Body of pancreas (tissue), 4 donors: ENCODE data around the gene KCNIP4. TPM values are rescaled to one million over a fixed set of nuclear protein-coding genes. Genes with fewer than 3 reads are reported as not detected.

ENCODE experiments used
- ATAC-seq: fragments of 150-250 bp; one replicate; pipeline ENCODE4 v1.9.1; 2016
- DNase-seq, 4 donors: peaks; one replicate each; pipeline ENCODE4 v3.0.0-alpha.2; 2019
- H3K27ac ChIP-seq, 4 donors: fragments of 200-600 bp; sonication (generic); 1 replicate in 3 of 4; 2 replicates in 1 of 4; pipeline versions ENCODE4 v1.5.1 to v1.6.1; 2016 to 2019; ENCODE audit warnings: mild to moderate bottlenecking in 1 of 4, mixed read lengths in 1 of 4, moderate library complexity in 1 of 4
- H3K27me3 ChIP-seq, 2 donors: fragments of 200-600 bp; sonication (generic); one replicate each; pipeline ENCODE4 v1.6.0; 2016; ENCODE audit warnings: mild to moderate bottlenecking in 1 of 2
- H3K36me3 ChIP-seq, 2 donors: fragments of 200-600 bp; sonication (generic); replicated peaks in 1 of 2; 2 replicates each; pipeline ENCODE4 v1.5.1; 2016; ENCODE audit warnings: low read depth in 2 of 2; ENCODE audit not compliant: insufficient read depth in 1 of 2
- H3K4me1 ChIP-seq: fragments of 200-600 bp; sonication (generic); one replicate; pipeline ENCODE4 v1.6.0; 2016
- H3K4me3 ChIP-seq, 2 donors: fragments of 200-600 bp; sonication (generic); 1 replicate in 1 of 2; 2 replicates in 1 of 2; pipeline ENCODE4 v1.5.1; 2016 to 2019
- H3K9me3 ChIP-seq, 3 donors: fragments of 200-600 bp; sonication (generic); 1 replicate in 2 of 3; 2 replicates in 1 of 3; pipeline ENCODE4 v1.5.1; 2016
- POLR2A ChIP-seq, 3 donors: fragments of 450-650 bp; IDR thresholded peaks; one replicate each; pipeline ENCODE4 v1.6.1; 2016; ENCODE audit warnings: antibody characterized with exemption in 3 of 3, mild to moderate bottlenecking in 2 of 3
- WGBS, 2 donors: methylation state at CpG; one replicate each; pipeline ENCODE4 v1.1.5; 2017; 5-methylcytosine and 5-hydroxymethylcytosine counted together
- intact Hi-C: fragments of 100-400 bp; cut with DNase I; formaldehyde crosslinking; loops from one replicate; pipeline ENCODE4 v1.15.1; 2023
- total RNA-seq, 2 donors: library from RNA; depleted of rRNA; stranded (reverse); fragments of >200 nt; gene quantifications; one replicate each; pipeline ENCODE4 v1.1.0, GENCODE V29; 2016
- TF ChIP-seq, protein P1 (sequence below), 7 experiments: fragments of 450-650 bp in 4 of 7; fragments of 200-600 bp in 3 of 7; sonication (generic) in 3 of 7; IDR thresholded peaks; one replicate each; pipeline ENCODE4 v1.5.1; 2016 to 2019; ENCODE audit warnings: antibody characterized with exemption in 7 of 7

KCNIP4 gene
- total RNA-seq, 2 donors from 2014 or later, result not detected

GRCh38 chr4:21677173-21677572, 271.4 kb downstream of the KCNIP4 start:
- intact Hi-C loops, result no loop called here
- Histone ChIP-seq H3K36me3 (no peaks in the 10 kb centered on the region), H3K9me3 (no peaks in the 10 kb centered on the region), H3K27me3 (no peaks in the 10 kb centered on the region), H3K27ac (no peak overlapping the region), H3K4me1 (no peaks in the 10 kb centered on the region), H3K4me3 (no peak overlapping the region)
- TF ChIP-seq, protein P1, sequence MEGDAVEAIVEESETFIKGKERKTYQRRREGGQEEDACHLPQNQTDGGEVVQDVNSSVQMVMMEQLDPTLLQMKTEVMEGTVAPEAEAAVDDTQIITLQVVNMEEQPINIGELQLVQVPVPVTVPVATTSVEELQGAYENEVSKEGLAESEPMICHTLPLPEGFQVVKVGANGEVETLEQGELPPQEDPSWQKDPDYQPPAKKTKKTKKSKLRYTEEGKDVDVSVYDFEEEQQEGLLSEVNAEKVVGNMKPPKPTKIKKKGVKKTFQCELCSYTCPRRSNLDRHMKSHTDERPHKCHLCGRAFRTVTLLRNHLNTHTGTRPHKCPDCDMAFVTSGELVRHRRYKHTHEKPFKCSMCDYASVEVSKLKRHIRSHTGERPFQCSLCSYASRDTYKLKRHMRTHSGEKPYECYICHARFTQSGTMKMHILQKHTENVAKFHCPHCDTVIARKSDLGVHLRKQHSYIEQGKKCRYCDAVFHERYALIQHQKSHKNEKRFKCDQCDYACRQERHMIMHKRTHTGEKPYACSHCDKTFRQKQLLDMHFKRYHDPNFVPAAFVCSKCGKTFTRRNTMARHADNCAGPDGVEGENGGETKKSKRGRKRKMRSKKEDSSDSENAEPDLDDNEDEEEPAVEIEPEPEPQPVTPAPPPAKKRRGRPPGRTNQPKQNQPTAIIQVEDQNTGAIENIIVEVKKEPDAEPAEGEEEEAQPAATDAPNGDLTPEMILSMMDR (IDR thresholded peaks at IDR 0.05), result no peak
- no peak for TF ChIP-seq POLR2A (IDR thresholded peaks at IDR 0.05)
- DNase-seq, result no peak
- no peak for ATAC-seq

GRCh38 chr4:21664355-21664754, 284.2 kb downstream of the KCNIP4 start:
- no peaks in the 10 kb centered on the region for H3K27me3 ChIP-seq
- H3K27ac ChIP-seq, result no peak overlapping the region
- H3K4me3 ChIP-seq, result no peak overlapping the region
- intact Hi-C loops, result no loop called here
- no peak for DNase-seq
- no peaks in the 10 kb centered on the region for H3K4me1 ChIP-seq
- H3K36me3 ChIP-seq, result no peaks in the 10 kb centered on the region
- ATAC-seq, result no peak
- 23 to 26% methylated on average over 2 of the region's 2 CpGs for WGBS, 2 donors
- H3K9me3 ChIP-seq, result no peaks in the 10 kb centered on the region
- TF ChIP-seq POLR2A (IDR thresholded peaks at IDR 0.05), result no peak
- TF ChIP-seq, protein P1 (IDR thresholded peaks at IDR 0.05), result no peak

GRCh38 chr4:21656832-21657231, 291.7 kb downstream of the KCNIP4 start:
- Histone ChIP-seq H3K27me3 (no peaks in the 10 kb centered on the region), H3K9me3 (no peaks in the 10 kb centered on the region), H3K4me3 (no peak overlapping the region), H3K36me3 (no peaks in the 10 kb centered on the region), H3K27ac (no peak overlapping the region), H3K4me1 (no peaks in the 10 kb centered on the region)
- no peak for TF ChIP-seq POLR2A (IDR thresholded peaks at IDR 0.05)
- TF ChIP-seq, protein P1 (IDR thresholded peaks at IDR 0.05), result no peak
- intact Hi-C loops, result no loop called here
- 15 to 16% methylated on average over 2 of the region's 2 CpGs for WGBS, 2 donors
- ATAC-seq (peak; percentile 40), DNase-seq (peak in 1 of 4 donors; percentile 2)

DNA sequence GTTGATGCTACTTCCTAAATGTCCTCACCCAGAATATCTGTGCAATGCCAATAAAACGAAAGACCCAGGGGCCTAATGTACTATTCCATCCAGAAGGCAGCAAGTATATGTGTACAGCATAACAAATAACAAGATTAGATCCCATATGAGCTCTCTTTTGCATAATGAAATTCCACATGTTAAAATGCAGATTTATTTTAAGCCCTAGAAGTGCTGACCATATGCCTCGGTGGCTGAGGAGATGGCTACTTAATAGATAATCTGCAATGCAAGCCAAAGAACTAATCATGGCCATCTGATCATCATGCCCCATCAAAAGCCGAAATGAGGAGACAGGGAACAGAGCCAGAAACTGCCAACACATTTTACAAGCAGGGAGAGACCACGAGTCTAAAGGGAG, 293.5 kb downstream of the KCNIP4 start:
- TF ChIP-seq, protein P1 (IDR thresholded peaks at IDR 0.05), result no peak
- no peak for TF ChIP-seq POLR2A (IDR thresholded peaks at IDR 0.05)
- H3K4me3 ChIP-seq, result no peak overlapping the region
- WGBS, 2 donors, result 43 to 52% methylated on average over 4 of the region's 4 CpGs
- H3K27me3 ChIP-seq, result no peaks in the 10 kb centered on the region
- no peaks in the 10 kb centered on the region for H3K4me1 ChIP-seq
- DNase-seq (no peak), ATAC-seq (no peak)
- intact Hi-C loops, result no loop called here
- no peak overlapping the region for H3K27ac ChIP-seq
- H3K36me3 ChIP-seq, result no peaks in the 10 kb centered on the region
- H3K9me3 ChIP-seq, result no peaks in the 10 kb centered on the region

DNA sequence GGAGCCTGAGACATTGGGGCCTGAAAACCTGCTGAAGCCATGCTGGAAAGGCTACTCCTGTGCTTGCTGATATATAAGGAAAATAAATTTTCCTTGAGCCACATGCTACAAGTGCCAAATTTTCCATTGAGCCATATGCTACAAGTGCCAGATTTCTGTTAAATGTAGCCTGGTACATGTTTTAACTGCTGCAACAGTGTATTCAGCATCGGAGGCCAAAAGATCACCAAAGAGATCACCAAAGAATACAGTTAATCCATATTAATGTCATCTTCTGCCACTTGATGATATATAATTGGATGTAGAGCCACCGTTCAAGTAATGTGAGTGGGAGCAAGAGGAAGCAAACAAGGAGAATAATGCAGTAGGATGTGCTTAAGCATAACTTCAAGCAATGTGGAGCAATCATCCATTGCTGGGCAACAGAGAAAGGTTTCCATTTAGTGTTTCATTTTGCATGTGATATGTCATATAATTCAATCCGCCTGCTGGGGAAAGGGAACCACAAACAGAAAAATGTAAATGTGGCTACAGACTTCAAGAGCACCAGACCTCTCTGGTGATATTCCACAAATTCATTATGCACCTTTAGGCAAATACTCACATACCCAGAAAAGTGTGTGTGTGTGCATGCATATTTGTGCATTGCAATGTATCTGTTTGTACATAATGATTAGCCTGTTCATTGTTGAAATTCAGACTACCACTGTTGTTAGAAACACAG, 295.9 kb downstream of the KCNIP4 start:
- intact Hi-C loops, result no loop called here
- 70 to 78% methylated on average over 3 of the region's 3 CpGs for WGBS, 2 donors
- no peaks in the 10 kb centered on the region for H3K27me3 ChIP-seq
- H3K9me3 ChIP-seq, result no peaks in the 10 kb centered on the region
- H3K4me3 ChIP-seq, result no peak overlapping the region
- ATAC-seq, result no peak
- no peak for TF ChIP-seq POLR2A (IDR thresholded peaks at IDR 0.05)
- TF ChIP-seq, protein P1 (IDR thresholded peaks at IDR 0.05), result no peak
- no peaks in the 10 kb centered on the region for H3K4me1 ChIP-seq
- no peak for DNase-seq
- H3K36me3 ChIP-seq, result no peaks in the 10 kb centered on the region
- H3K27ac ChIP-seq, result no peak overlapping the region
